CD4-positive, alpha-beta memory T cell (primary cell): ENCODE measurements around the gene HNRNPC. TPM values are rescaled to one million over a fixed set of nuclear protein-coding genes. Genes with fewer than 3 reads are reported as not detected.
"Not testable (repeated sequence)": the region's sequence is repeated elsewhere in the genome, so short reads cannot be mapped to it uniquely, and the experiment has no call there.

Source experiments
- CTCF ChIA-PET: fragments of 350-600 bp; sonication (Branson Sonifier 250); formaldehyde crosslinking; loops from one replicate; lab custom pipeline; 2021; ENCODE audit warnings: inconsistent platforms; ENCODE audit not compliant: partially characterized antibody; lab: Charles Lee
- POLR2A ChIA-PET: fragments of 350-600 bp; sonication (Branson Sonifier 250); formaldehyde crosslinking; loops from one replicate; lab custom pipeline; 2021; ENCODE audit not compliant: partially characterized antibody; lab: Charles Lee
- DNase-seq, 5 donors: peaks; one replicate each; pipeline versions ENCODE4 v3.0.0 to v3.0.0-alpha.2; 2020 to 2022; ENCODE audit warnings: mixed read lengths in 1 of 5
- H3K27ac ChIP-seq: one replicate; pipeline ENCODE4 v1.7.0; 2013; ENCODE audit warnings: low read depth, low read length
- H3K27me3 ChIP-seq: 2 replicates; pipeline ENCODE4 v1.7.0; 2013; ENCODE audit warnings: mild to moderate bottlenecking, low read length, moderate library complexity; ENCODE audit not compliant: insufficient read depth
- H3K36me3 ChIP-seq: 2 replicates; pipeline ENCODE4 v1.7.0; 2013; ENCODE audit warnings: mild to moderate bottlenecking, low read length, moderate library complexity; ENCODE audit not compliant: insufficient read depth
- H3K4me1 ChIP-seq: 2 replicates; pipeline ENCODE4 v1.7.0; 2013; ENCODE audit warnings: mild to moderate bottlenecking, low read length, moderate library complexity; ENCODE audit not compliant: insufficient read depth
- H3K4me3 ChIP-seq, 2 donors: one replicate each; pipeline ENCODE4 v1.7.0; 2013; ENCODE audit warnings: low read length in 2 of 2, mild to moderate bottlenecking in 1 of 2
- H3K9me3 ChIP-seq, 2 donors: one replicate each; pipeline ENCODE4 v1.7.0; 2013; ENCODE audit warnings: low read length in 2 of 2, control low read depth in 1 of 2; ENCODE audit not compliant: control insufficient read depth in 1 of 2
- H3K27ac Mint-ChIP-seq, 7 donors: one replicate each; pipeline ENCODE4 v1.8.0; 2020 to 2021; ENCODE audit warnings: mixed read lengths in 7 of 7, mild to moderate bottlenecking in 6 of 7, inconsistent platforms in 3 of 7, moderate library complexity in 3 of 7
- H3K27me3 Mint-ChIP-seq, 2 donors: one replicate each; pipeline ENCODE4 v1.8.0; 2020 to 2021; ENCODE audit warnings: mixed read lengths in 2 of 2
- H3K36me3 Mint-ChIP-seq, 2 donors: one replicate each; pipeline ENCODE4 v1.8.0; 2020 to 2021; ENCODE audit warnings: mixed read lengths in 2 of 2, inconsistent platforms in 1 of 2, mild to moderate bottlenecking in 1 of 2
- H3K4me1 Mint-ChIP-seq, 4 donors: one replicate each; pipeline ENCODE4 v1.8.0; 2020 to 2021; ENCODE audit warnings: mixed read lengths in 4 of 4, mild to moderate bottlenecking in 1 of 4
- H3K4me3 Mint-ChIP-seq, 8 donors: one replicate each; pipeline ENCODE4 v1.8.0; 2020 to 2021; ENCODE audit warnings: mixed read lengths in 8 of 8, mild to moderate bottlenecking in 7 of 8, moderate library complexity in 6 of 8, inconsistent platforms in 3 of 8
- H3K9me3 Mint-ChIP-seq, 8 donors: one replicate each; pipeline ENCODE4 v1.8.0; 2020 to 2021; ENCODE audit warnings: mixed read lengths in 8 of 8, mild to moderate bottlenecking in 5 of 8, inconsistent platforms in 3 of 8, moderate library complexity in 1 of 8
- intact Hi-C: fragments of 100-400 bp; cut with micrococcal nuclease; formaldehyde crosslinking; loops from one replicate; pipeline ENCODE4 v1.15.1; 2023
- polyA plus RNA-seq, 2 donors: library from polyadenylated mRNA; unstranded; fragments of 300-500 nt; fragmentation: Illumina TruSeq; gene quantifications; one replicate each; pipeline ENCODE4 v1.2.3, GENCODE V29; 2021
- total RNA-seq, 2 experiments: library from RNA; stranded (reverse); gene quantifications; one replicate each; pipeline ENCODE4 v1.2.3, GENCODE V29; 2021

The HNRNPC gene
- total and polyA plus RNA-seq, 4 experiments from 2014 or later: 538 to 1,178 (median 622) TPM

DNA sequence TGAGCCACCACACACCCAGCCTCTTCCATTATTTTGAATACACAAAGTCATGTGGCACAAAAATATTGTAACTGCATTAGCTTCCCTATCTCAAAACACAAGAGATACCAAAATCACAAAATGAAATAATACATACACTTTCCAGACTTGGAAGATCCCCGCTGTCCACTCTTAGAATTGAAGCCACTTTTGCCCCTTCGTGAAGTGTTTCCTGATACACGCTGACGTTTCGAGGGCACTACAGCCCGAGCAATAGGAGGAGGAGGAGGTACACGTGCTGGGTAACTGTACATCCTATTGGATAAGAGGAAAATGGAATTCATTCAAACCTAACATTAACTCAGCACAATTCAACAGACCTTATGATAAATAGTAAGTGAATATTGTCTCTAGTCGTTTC, 56.4 kb downstream of the HNRNPC start:
- POLR2A ChIA-PET: not testable (repeated sequence)

DNA sequence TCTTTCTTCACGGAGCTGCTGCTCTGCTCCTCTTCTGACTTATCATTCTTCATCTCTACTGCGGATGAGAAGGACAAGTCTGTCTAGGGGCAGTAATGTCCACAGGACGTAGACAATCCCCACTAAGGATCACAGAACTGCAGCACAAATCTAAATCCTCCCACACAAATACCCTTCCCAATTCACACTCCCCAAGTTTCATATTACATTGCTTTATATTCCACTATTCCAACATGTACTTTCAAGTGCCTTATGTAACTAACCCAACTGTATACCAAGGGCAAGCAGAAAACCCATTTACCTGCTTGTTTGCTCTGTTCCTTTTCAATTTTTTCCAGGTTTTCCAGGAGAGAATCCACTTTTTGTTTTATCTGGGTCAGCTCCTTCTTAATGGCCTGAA, 57.7 kb downstream of the HNRNPC start:
- Histone ChIP-seq H3K27ac (no peak overlapping the region), H3K36me3 (peaks cover 63% of the 10 kb centered on the region), H3K27me3 (no peaks in the 10 kb centered on the region), H3K4me3 (no peak overlapping the region), H3K9me3 (no peaks in the 10 kb centered on the region), H3K4me1 (peaks cover 34% of the 10 kb centered on the region)
- H3K4me3 Mint-ChIP-seq: no peak overlapping the region
- no peak for DNase-seq
- peaks cover 30 to 56% (median 44%) of the 10 kb centered on the region in 4 donors for H3K4me1 Mint-ChIP-seq
- intact Hi-C loops: loop anchor here (10.0 kb wide), 1 partner anchor 53 kb away; the partner anchor contains the start of gene HNRNPC
- H3K9me3 Mint-ChIP-seq: no peaks in the 10 kb centered on the region
- POLR2A ChIA-PET: no interaction called here
- H3K27me3 Mint-ChIP-seq: no peaks in the 10 kb centered on the region
- H3K36me3 Mint-ChIP-seq: peaks cover 73 to 91% of the 10 kb centered on the region in 2 donors
- H3K27ac Mint-ChIP-seq: peak overlapping the region in 3 of 7 donors; percentile 14 to 74 (median 31)
- CTCF ChIA-PET: no interaction called here

More for the DNA sequence above, 56.4 kb downstream of the HNRNPC start:
- Histone ChIP-seq H3K4me1 (peaks cover 47% of the 10 kb centered on the region), H3K36me3 (peaks cover 61% of the 10 kb centered on the region)
- intact Hi-C loops: loop anchor here (10.0 kb wide), 1 partner anchor 52 kb away; the partner anchor contains the start of gene HNRNPC
- H3K27me3 ChIP-seq, H3K27me3 Mint-ChIP-seq, DNase-seq, H3K9me3 ChIP-seq, H3K4me3 ChIP-seq, H3K9me3 Mint-ChIP-seq, H3K27ac ChIP-seq: not testable (repeated sequence)
- CTCF ChIA-PET: interaction anchor here (0.8 kb wide), 1 partner anchor 22 kb away, joined by 3 read pairs; no protein-coding TSS in a partner anchor
- Mint-ChIP-seq H3K27ac (peak overlapping the region in 3 of 7 donors; percentile 41 to 64 (median 45)), H3K4me3 (peak overlapping the region in 2 of 8 donors; percentile 26 to 61), H3K36me3 (peaks cover 62 to 89% of the 10 kb centered on the region in 2 donors), H3K4me1 (peaks cover 27 to 59% (median 45%) of the 10 kb centered on the region in 4 donors)

DNA sequence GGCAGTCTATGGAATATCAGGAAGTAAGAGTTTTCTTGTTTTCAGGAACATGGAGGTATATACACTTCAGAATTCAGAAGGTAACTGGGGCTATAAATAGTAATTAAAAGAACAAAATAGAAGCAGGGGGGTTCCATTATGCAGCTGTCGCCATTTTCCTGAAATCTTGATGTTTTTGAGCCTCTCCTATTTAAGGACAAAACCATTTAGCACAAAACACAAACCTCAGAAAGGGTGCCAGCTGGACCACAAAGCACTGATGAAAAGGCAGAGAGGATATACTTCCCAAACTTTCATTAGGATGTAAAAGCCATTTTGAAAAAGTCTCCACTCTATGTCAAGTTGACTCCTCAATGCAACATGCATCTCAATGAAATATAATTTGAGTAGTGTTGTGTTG, 59.2 kb downstream of the HNRNPC start:
- POLR2A ChIA-PET: no interaction called here
- H3K27ac ChIP-seq: no peak overlapping the region
- Mint-ChIP-seq H3K27me3 (no peaks in the 10 kb centered on the region), H3K4me3 (no peak overlapping the region), H3K36me3 (peaks cover 68 to 88% of the 10 kb centered on the region in 2 donors), H3K4me1 (peaks cover 23 to 41% (median 36%) of the 10 kb centered on the region in 4 donors), H3K9me3 (no peaks in the 10 kb centered on the region), H3K27ac (peak overlapping the region in 2 of 7 donors; percentile 19 to 22)
- no peaks in the 10 kb centered on the region for H3K9me3 ChIP-seq
- CTCF ChIA-PET: no interaction called here
- DNase-seq: no peak
- H3K4me3 ChIP-seq: no peak overlapping the region
- peaks cover 59% of the 10 kb centered on the region for H3K36me3 ChIP-seq
- intact Hi-C loops: loop anchor here (10.0 kb wide), 1 partner anchor 55 kb away; the partner anchor contains the start of gene HNRNPC
- no peaks in the 10 kb centered on the region for H3K27me3 ChIP-seq
- peaks cover 19% of the 10 kb centered on the region for H3K4me1 ChIP-seq

DNA sequence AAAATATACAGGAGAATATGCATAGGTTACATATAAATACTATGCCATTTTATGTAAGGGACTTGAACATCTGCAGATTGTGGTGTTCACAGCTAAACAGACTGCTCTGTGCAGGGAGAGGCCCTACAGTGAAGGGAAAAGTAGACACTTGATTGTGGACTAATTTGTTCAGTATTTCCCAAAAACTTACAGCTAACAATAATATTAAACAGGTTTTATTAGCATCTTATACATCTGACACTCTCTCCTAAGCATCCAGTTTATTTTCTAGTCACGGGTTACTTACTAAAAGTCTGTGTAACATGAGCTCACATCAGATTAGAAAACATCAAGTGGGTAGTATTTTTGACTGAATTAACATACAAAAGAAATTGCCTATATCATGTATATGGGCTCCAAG, 60.1 kb downstream of the HNRNPC start:
- Mint-ChIP-seq H3K27ac (peak overlapping the region in 1 of 7 donors; percentile 22), H3K27me3 (no peaks in the 10 kb centered on the region), H3K9me3 (no peaks in the 10 kb centered on the region), H3K4me1 (peaks cover 17 to 39% (median 30%) of the 10 kb centered on the region in 4 donors), H3K4me3 (no peak overlapping the region), H3K36me3 (peaks cover 65 to 81% of the 10 kb centered on the region in 2 donors)
- ChIA-PET POLR2A (interaction anchor here (1.0 kb wide), 1 partner anchor 21 kb away, joined by 3 read pairs; no protein-coding TSS in a partner anchor), CTCF (no interaction called here)
- H3K36me3 ChIP-seq: peaks cover 56% of the 10 kb centered on the region
- peaks cover 11% of the 10 kb centered on the region for H3K4me1 ChIP-seq
- intact Hi-C loops: no loop called here
- H3K27me3 ChIP-seq: no peaks in the 10 kb centered on the region
- H3K4me3 ChIP-seq: no peak overlapping the region
- no peaks in the 10 kb centered on the region for H3K9me3 ChIP-seq
- H3K27ac ChIP-seq: no peak overlapping the region
- no peak for DNase-seq

DNA sequence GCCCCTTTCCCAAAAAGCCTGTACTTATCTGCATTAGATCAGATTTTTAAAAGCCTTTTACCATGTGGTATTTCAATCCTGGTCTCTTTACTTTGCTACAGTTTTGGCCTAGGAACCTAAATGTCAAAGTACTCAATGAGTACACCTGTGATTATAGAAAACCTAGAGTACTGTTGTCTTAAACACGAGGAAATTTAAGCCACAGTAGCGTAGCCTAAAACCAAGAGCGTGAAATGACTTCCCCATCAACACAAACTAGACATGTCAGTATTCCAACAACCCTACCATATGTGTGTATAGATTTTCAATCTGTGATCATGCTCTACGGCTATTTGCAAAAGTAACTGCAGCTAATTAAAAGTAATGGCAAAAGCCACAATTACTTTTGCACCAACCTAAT, 60.7 kb downstream of the HNRNPC start:
- no peak for DNase-seq
- H3K36me3 Mint-ChIP-seq: peaks cover 59 to 75% of the 10 kb centered on the region in 2 donors
- Histone ChIP-seq H3K27ac (no peak overlapping the region), H3K36me3 (peaks cover 51% of the 10 kb centered on the region), H3K27me3 (no peaks in the 10 kb centered on the region), H3K9me3 (no peaks in the 10 kb centered on the region), H3K4me1 (peaks cover 5% of the 10 kb centered on the region), H3K4me3 (no peak overlapping the region)
- peaks cover 16 to 37% (median 26%) of the 10 kb centered on the region in 4 donors for H3K4me1 Mint-ChIP-seq
- no peak overlapping the region for H3K4me3 Mint-ChIP-seq
- ChIA-PET POLR2A (interaction anchor here (1.0 kb wide), 1 partner anchor 22 kb away, joined by 3 read pairs; no protein-coding TSS in a partner anchor), CTCF (interaction anchor here (0.6 kb wide), 1 partner anchor 303 kb away, joined by 3 read pairs; no protein-coding TSS in a partner anchor)
- H3K27ac Mint-ChIP-seq: no peak overlapping the region
- intact Hi-C loops: no loop called here
- no peaks in the 10 kb centered on the region for H3K27me3 Mint-ChIP-seq
- H3K9me3 Mint-ChIP-seq: no peaks in the 10 kb centered on the region

DNA sequence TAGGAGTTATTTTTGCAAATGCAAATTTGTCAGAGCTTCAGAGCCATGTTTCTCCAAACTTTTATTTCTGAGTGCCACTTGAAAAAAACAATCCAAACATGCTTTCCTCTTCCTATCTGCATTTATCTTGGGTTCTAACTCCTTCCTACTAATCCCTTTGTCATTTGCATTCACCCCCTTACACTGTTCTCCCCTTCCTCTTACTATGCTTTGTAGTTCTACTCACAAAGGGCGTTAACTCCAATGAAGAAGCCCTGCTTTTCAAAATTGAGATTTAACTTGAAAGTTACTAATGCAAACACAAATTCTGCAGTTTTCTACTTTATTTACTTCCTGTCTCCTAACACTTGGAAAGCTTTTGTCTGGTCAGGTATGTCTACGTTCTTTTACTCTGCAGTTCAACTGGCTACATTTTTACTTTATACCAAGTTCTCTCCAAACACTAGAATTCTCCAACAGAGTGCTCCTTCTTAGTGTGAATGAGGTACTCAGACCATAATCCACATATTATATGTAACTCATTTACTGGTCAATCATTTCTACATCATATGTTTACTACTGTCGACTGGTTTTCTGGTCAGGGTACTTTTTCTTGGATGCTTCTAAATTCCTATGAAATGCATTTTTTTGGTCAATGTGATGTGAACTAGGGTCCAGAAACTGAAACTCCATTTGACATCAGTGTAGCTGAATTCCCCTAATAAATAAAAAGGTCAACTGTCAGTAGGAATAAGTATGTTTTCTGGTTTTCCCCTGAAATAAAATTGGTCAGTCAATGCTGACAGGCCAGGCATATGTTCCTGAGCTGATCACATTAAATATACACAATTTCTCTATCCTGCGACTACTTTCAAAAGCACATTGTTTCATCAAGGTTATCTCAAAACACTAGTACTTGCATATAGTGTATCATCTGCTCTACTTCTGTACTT, 62.2 kb downstream of the HNRNPC start:
- Mint-ChIP-seq H3K4me3 (no peak overlapping the region), H3K9me3 (no peaks in the 10 kb centered on the region), H3K27ac (peak overlapping the region; percentile 3 to 75 (median 68)), H3K27me3 (no peaks in the 10 kb centered on the region), H3K36me3 (peaks cover 47 to 61% of the 10 kb centered on the region in 2 donors), H3K4me1 (peaks cover 22 to 32% (median 27%) of the 10 kb centered on the region in 4 donors)
- Histone ChIP-seq H3K27me3 (no peaks in the 10 kb centered on the region), H3K36me3 (peaks cover 38% of the 10 kb centered on the region), H3K27ac (no peak overlapping the region), H3K4me3 (no peak overlapping the region), H3K9me3 (no peaks in the 10 kb centered on the region), H3K4me1 (no peaks in the 10 kb centered on the region)
- ChIA-PET POLR2A (interaction anchor here (0.9 kb wide), 1 partner anchor 50 kb away, joined by 3 read pairs; no protein-coding TSS in a partner anchor), CTCF (no interaction called here)
- intact Hi-C loops: no loop called here
- no peak for DNase-seq
